ENCODE results near the gene TRNAU1AP. TPM values are rescaled to one million over a fixed set of nuclear protein-coding genes. Genes with fewer than 3 reads are reported as not detected.

The TRNAU1AP gene
- total RNA-seq, 1 experiment from 2014 or later, result 27.2 TPM

DNA sequence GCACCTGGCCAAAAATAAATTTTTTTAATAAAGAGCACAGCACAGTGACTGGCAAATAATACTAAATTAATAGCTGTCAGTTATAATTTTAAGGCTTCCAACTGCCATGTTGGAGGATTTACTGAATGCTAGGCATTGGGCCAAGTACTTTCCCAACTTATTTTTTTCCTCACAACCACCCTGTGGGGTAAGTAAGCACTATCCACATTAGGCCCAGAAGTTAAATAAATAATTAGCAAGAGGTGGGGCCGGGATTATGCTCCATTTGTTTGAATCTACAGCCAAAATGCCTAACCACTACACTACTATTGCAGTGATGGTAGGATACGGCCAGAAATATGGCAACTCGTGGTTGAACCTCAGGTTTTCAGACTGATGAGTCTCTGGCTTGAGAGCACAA is 4.6 kb upstream of the TRNAU1AP start:
- H4K20me1 ChIP-seq (ENCODE audit: low read length), result no peaks in the 10 kb centered on the region
- no peaks in the 10 kb centered on the region for H3K9me2 ChIP-seq (replicated peaks; ENCODE audit: low read length)
- no peak overlapping the region for H3K9ac ChIP-seq (ENCODE audit: low read length)
- H2AFZ ChIP-seq (ENCODE audit: low read length), result no peak overlapping the region
- no peak overlapping the region for H3K4me3 ChIP-seq (ENCODE audit: low read length)
- DNase-seq (no peak), ATAC-seq (no peak)
- no TSS peak for BruUV-seq (replicated peaks)
- TF ChIP-seq, protein P1, sequence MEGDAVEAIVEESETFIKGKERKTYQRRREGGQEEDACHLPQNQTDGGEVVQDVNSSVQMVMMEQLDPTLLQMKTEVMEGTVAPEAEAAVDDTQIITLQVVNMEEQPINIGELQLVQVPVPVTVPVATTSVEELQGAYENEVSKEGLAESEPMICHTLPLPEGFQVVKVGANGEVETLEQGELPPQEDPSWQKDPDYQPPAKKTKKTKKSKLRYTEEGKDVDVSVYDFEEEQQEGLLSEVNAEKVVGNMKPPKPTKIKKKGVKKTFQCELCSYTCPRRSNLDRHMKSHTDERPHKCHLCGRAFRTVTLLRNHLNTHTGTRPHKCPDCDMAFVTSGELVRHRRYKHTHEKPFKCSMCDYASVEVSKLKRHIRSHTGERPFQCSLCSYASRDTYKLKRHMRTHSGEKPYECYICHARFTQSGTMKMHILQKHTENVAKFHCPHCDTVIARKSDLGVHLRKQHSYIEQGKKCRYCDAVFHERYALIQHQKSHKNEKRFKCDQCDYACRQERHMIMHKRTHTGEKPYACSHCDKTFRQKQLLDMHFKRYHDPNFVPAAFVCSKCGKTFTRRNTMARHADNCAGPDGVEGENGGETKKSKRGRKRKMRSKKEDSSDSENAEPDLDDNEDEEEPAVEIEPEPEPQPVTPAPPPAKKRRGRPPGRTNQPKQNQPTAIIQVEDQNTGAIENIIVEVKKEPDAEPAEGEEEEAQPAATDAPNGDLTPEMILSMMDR (conservative IDR thresholded peaks at IDR 0.05; ENCODE audit: low read depth, low read length), result no peak
- TF ChIP-seq EZH2phosphoT487 (IDR thresholded peaks at IDR 0.05; ENCODE audit: borderline replicate concordance, low read length) (no peak), EZH2 (IDR thresholded peaks at IDR 0.05; ENCODE audit: low read length, unreplicated experiment) (no peak)
- no peaks in the 10 kb centered on the region for H3K9me3 ChIP-seq (ENCODE audit: low read length)
- no peaks in the 10 kb centered on the region for H3K36me3 ChIP-seq (ENCODE audit: low read depth, low read length)
- no peak overlapping the region for H3K27ac ChIP-seq (ENCODE audit: low read length)
- H3K4me2 ChIP-seq (ENCODE audit: low read length), result no peak overlapping the region
- no peaks in the 10 kb centered on the region for H3F3A ChIP-seq (ENCODE audit: low read length, unreplicated experiment)
- peaks cover 4% of the 10 kb centered on the region; the same call in 1 of the 2 replicates for H3K4me1 ChIP-seq (ENCODE audit: insufficient read depth, low read length)
- POLR2A ChIA-PET (ENCODE audit: unreplicated experiment), result interaction anchor here (0.6 kb wide), 1 partner anchor 20 kb away, joined by 5 read pairs; no protein-coding TSS in a partner anchor
- H3K27me3 ChIP-seq (ENCODE audit: low read length), result no peaks in the 10 kb centered on the region
- intact Hi-C loops (cut with micrococcal nuclease), result no loop called here
- CTCF ChIA-PET, result interaction anchor here (0.6 kb wide), 1 partner anchor 60 kb away, joined by 3 read pairs; no protein-coding TSS in a partner anchor
- peaks cover 4% of the 10 kb centered on the region for H3K79me2 ChIP-seq (ENCODE audit: low read length)

- H3K4me1 ChIP-seq (ENCODE audit: insufficient read depth, low read length), result peaks cover 8% of the 10 kb centered on the region; the same call in 1 of the 2 replicates
- no peaks in the 10 kb centered on the region for H3K27me3 ChIP-seq (ENCODE audit: low read length)
- H3K36me3 ChIP-seq (ENCODE audit: low read depth, low read length), result no peaks in the 10 kb centered on the region
- ChIA-PET POLR2A (ENCODE audit: unreplicated experiment) (no interaction called here), CTCF (interaction anchor here (0.6 kb wide), 1 partner anchor 30 kb away, joined by 4 read pairs; no protein-coding TSS in a partner anchor)
- H3K9ac ChIP-seq (ENCODE audit: low read length), result no peak overlapping the region
- ATAC-seq, result no peak
- no peak overlapping the region for H2AFZ ChIP-seq (ENCODE audit: low read length)
- no peaks in the 10 kb centered on the region for H3F3A ChIP-seq (ENCODE audit: low read length, unreplicated experiment)
- no peak overlapping the region for H3K27ac ChIP-seq (ENCODE audit: low read length)
- H3K4me3 ChIP-seq (ENCODE audit: low read length), result no peak overlapping the region
- intact Hi-C loops (cut with micrococcal nuclease), result no loop called here
- H3K79me2 ChIP-seq (ENCODE audit: low read length), result peaks cover 12% of the 10 kb centered on the region
- H3K9me2 ChIP-seq (replicated peaks; ENCODE audit: low read length), result no peaks in the 10 kb centered on the region
- no peaks in the 10 kb centered on the region for H4K20me1 ChIP-seq (ENCODE audit: low read length)
- TF ChIP-seq EZH2 (IDR thresholded peaks at IDR 0.05; ENCODE audit: low read length, unreplicated experiment), result no peak
- DNase-seq, result no peak
- no peaks in the 10 kb centered on the region for H3K9me3 ChIP-seq (ENCODE audit: low read length)
- H3K4me2 ChIP-seq (ENCODE audit: low read length), result no peak overlapping the region
- BruUV-seq (replicated peaks), result no TSS peak
Measured at GRCh38 chr1:28551381-28551780, 1.5 kb upstream of the TRNAU1AP start.

- Histone ChIP-seq H3K27ac (ENCODE audit: low read length) (no peak overlapping the region), H4K20me1 (ENCODE audit: low read length) (no peaks in the 10 kb centered on the region), H3K4me2 (ENCODE audit: low read length) (no peak overlapping the region), H3K27me3 (ENCODE audit: low read length) (no peaks in the 10 kb centered on the region), H3K9me2 (replicated peaks; ENCODE audit: low read length) (no peaks in the 10 kb centered on the region), H3K79me2 (ENCODE audit: low read length) (no peaks in the 10 kb centered on the region), H3K36me3 (ENCODE audit: low read depth, low read length) (peaks cover 22% of the 10 kb centered on the region), H3K9ac (ENCODE audit: low read length) (no peak overlapping the region), H3K9me3 (ENCODE audit: low read length) (no peaks in the 10 kb centered on the region), H3K4me1 (ENCODE audit: insufficient read depth, low read length) (no peaks in the 10 kb centered on the region), H3K4me3 (ENCODE audit: low read length) (no peak overlapping the region), H2AFZ (ENCODE audit: low read length) (no peak overlapping the region), H3F3A (ENCODE audit: low read length, unreplicated experiment) (no peaks in the 10 kb centered on the region)
- ChIA-PET POLR2A (ENCODE audit: unreplicated experiment) (no interaction called here), CTCF (no interaction called here)
- ATAC-seq (no peak), DNase-seq (no peak)
- TSS peak; percentile 18 for BruUV-seq (replicated peaks)
- intact Hi-C loops (cut with micrococcal nuclease), result no loop called here
- TF ChIP-seq EZH2 (IDR thresholded peaks at IDR 0.05; ENCODE audit: low read length, unreplicated experiment) (no peak), EZH2phosphoT487 (IDR thresholded peaks at IDR 0.05; ENCODE audit: borderline replicate concordance, low read length) (no peak)
- TF ChIP-seq, protein P1 (conservative IDR thresholded peaks at IDR 0.05; ENCODE audit: low read depth, low read length), result no peak
Measured at GRCh38 chr1:28560886-28561285, 8.0 kb downstream of the TRNAU1AP start.
